Keratinocyte (primary cell): ENCODE results near the gene STEAP2.
"Not testable (repeated sequence)": the region's sequence is repeated elsewhere in the genome, so short reads cannot be mapped to it uniquely, and the experiment has no call there.

Experiments used
- EZH2 ChIP-seq: IDR thresholded peaks from one replicate; pipeline ENCODE4 v1.6.1; 2012; ENCODE audit warnings: inconsistent platforms, mild to moderate bottlenecking, low read length, moderate library complexity
- TF ChIP-seq, protein P1 (sequence below), 3 experiments: IDR thresholded peaks in 1 of 3; conservative IDR thresholded peaks in 1 of 3; optimal IDR thresholded peaks in 1 of 3; 2 replicates in 2 of 3; 3 replicates in 1 of 3; pipeline versions ENCODE3 to v1.5.1; 2011; ENCODE audit warnings: low read length in 3 of 3, mild to moderate bottlenecking in 3 of 3, moderate library complexity in 2 of 3, control low read depth in 1 of 3, inconsistent platforms in 1 of 3; ENCODE audit not compliant: insufficient read depth in 2 of 3; ENCODE audit errors: extremely low read depth in 1 of 3

DNA sequence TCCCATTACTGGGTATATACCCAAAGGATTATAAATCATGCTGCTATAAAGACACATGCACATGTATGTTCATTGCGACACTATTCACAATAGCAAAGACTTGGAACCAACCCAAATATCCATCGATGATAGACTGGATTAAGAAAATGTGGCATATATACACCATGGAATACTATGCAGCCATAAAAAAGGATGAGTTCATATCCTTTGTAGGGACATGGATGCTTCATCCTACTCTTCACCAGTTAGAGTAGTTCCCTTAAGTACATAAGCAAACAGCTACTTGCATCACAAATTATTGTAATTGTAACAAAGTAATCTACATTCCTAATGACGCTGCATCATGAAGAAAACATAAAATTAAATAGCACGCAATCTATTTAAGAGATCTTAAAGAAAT, 25.2 kb upstream of the STEAP2 start:
- TF ChIP-seq, protein P1, sequence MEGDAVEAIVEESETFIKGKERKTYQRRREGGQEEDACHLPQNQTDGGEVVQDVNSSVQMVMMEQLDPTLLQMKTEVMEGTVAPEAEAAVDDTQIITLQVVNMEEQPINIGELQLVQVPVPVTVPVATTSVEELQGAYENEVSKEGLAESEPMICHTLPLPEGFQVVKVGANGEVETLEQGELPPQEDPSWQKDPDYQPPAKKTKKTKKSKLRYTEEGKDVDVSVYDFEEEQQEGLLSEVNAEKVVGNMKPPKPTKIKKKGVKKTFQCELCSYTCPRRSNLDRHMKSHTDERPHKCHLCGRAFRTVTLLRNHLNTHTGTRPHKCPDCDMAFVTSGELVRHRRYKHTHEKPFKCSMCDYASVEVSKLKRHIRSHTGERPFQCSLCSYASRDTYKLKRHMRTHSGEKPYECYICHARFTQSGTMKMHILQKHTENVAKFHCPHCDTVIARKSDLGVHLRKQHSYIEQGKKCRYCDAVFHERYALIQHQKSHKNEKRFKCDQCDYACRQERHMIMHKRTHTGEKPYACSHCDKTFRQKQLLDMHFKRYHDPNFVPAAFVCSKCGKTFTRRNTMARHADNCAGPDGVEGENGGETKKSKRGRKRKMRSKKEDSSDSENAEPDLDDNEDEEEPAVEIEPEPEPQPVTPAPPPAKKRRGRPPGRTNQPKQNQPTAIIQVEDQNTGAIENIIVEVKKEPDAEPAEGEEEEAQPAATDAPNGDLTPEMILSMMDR (optimal IDR thresholded peaks at IDR 0.05 in 1 of 3, IDR thresholded peaks at IDR 0.05 in 1 of 3, conservative IDR thresholded peaks at IDR 0.05 in 1 of 3; ENCODE audit: extremely low read depth in 1 of 3, insufficient read depth in 2 of 3, low read length in 3 of 3) = not testable (repeated sequence)
- not testable (repeated sequence) for TF ChIP-seq EZH2
